ENCODE results near the gene FYN.

FYN gene

DNA sequence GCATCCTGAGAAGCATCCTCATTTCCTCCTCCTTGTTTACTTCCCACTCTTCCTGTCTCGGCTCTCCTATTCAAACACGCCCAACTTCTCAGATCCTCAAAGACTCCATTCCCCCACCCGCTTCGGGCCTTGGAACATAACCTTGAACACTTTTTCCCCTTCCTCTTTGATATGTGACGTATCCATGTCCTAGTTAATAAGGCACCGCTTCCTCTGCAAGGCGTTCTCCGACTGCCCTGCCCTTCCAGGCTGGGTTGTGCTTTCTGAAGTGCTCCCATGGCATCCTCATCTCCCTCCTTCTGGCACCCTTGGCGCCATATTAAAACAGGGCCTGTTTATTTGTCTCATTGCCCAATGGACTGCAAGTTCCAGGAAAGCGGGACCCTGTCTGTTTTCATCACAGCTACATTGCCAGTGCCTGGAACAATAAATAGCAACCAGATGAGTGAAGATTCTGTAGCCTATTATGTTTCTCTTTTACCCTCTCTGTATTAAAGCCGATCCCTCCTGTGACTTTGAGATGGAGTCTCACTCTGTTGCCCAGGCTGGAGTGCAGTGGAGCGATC lies 152.2 kb downstream of the FYN start:
- DNase-seq = no peak

GRCh38 chr6:111718990-111719389 lies 154.3 kb downstream of the FYN start:
- no peak for DNase-seq

DNA sequence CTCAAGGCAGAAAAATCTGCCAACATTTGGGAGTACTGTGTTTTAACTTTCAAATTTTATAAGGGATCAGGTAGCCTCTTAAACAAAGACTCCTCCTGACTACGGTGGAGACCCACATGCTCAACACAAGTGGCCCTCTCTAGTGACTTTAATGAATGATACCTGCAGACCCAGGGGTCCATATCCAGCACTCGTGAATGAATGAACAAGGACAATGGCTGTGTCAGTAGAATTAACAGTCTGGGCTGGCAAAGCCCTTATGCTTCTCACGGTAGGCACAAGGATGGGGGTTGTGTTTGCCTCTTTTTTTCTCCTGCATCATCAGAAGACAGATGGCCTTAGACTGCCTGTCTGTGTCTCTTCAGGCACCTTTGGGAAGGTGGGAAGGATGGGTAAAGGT lies 154.9 kb downstream of the FYN start:
- DNase-seq = no peak

- no peak for DNase-seq
Measured at GRCh38 chr6:111717621-111718020, 155.6 kb downstream of the FYN start.

GRCh38 chr6:111716325-111716724 lies 156.9 kb downstream of the FYN start:
- no peak for DNase-seq

- no peak for DNase-seq
Measured at GRCh38 chr6:111715321-111715720, 157.9 kb downstream of the FYN start.

- DNase-seq = no peak
Measured at GRCh38 chr6:111714416-111715270, 158.6 kb downstream of the FYN start.

GRCh38 chr6:111713811-111714210 lies 159.4 kb downstream of the FYN start:
- no peak for DNase-seq

DNA sequence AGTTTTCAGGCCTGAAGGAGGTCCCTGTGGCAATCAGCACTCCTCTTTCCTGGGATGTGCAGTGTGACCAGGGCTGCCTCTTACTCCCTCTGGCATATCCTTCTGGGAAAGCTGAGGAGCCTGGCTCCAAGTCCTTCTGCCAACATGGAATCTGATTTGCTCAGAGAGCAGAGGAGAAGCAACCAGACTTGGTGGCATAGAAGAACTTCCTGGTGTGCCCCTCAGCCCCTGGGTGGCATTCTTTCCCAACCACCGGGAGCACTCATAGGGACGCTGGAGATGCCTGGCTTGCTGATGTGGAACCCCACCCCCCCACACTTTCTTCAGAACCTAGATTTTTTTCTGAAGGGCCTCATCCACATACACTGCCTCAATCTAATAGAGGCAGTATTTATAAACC lies 160.0 kb downstream of the FYN start:
- DNase-seq = no peak

GRCh38 chr6:111711984-111712752 lies 161.1 kb downstream of the FYN start:
- peak; percentile 52 for DNase-seq

DNA sequence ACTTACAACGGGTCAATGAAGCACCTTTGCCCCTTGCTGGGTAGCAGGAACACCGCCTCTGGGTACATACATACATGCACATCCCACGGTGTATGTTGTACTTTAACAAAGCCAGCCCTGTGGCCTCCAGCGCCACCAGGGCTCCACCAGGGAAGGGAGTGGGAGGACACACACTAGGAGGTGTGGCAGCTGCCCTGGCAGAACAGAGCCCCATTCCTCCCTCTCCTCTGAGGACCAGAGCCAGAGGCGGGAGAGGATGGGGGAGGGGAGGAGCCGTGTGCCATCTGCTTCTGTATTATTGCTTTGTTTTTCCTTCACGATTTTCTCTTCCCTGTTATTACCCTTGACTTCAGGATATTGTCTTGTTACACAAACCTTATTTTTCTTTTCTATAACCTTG lies 161.8 kb downstream of the FYN start:
- DNase-seq = no peak

GRCh38 chr6:111710911-111711310 lies 162.3 kb downstream of the FYN start:
- no peak for DNase-seq

GRCh38 chr6:111710439-111710838 lies 162.8 kb downstream of the FYN start:
- no peak for DNase-seq

GRCh38 chr6:111709615-111710398 lies 163.4 kb downstream of the FYN start:
- peak; percentile 74 for DNase-seq

GRCh38 chr6:111709201-111709600 lies 164.1 kb downstream of the FYN start:
- DNase-seq = no peak

DNA sequence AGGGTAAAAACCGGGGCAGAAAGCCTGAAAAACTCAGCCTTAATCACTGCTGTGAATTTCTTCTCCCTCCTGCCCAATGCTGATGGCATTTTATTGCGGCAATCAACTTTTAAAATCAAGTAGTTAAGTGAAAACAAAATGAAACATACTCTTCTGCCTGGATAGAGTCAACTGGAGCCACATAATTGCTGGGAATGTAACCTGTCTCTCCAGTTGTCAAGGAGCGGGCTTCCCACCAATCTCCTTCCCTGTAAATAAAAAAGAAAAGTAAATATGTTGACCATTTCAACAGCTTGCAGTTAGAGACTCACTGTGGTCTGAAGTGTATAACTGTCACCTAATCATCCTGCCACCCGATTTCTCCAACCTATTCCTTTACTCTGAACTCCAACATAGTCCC lies 165.5 kb downstream of the FYN start:
- no peak for DNase-seq

DNA sequence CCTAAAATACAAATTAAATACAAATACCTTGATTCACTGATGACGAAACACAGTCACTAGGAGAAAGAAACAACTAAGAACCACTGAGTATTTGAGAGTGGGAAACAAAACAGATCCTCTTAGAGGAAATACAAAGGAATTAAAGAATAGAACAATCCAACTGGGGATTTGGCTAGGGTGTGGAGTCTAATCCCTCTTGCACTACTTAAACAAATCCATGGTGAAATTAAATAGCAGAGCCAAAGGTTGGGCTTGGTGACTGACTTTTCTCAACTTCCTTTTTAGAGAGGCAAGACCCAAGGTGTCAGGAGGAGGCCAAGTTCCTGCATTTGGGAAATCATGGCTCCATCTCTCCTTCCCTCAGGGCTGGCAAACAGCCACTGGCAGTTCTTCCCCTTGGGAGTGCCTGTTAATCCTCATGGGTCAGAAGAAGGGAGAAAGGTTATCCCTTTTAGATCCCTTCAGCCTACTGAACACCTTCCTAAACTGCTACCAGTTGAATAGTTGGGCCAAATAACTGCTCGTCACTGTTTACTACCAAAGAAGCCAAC lies 166.3 kb downstream of the FYN start:
- no peak for DNase-seq

GRCh38 chr6:111703723-111704122 lies 169.5 kb downstream of the FYN start:
- DNase-seq = no peak

DNA sequence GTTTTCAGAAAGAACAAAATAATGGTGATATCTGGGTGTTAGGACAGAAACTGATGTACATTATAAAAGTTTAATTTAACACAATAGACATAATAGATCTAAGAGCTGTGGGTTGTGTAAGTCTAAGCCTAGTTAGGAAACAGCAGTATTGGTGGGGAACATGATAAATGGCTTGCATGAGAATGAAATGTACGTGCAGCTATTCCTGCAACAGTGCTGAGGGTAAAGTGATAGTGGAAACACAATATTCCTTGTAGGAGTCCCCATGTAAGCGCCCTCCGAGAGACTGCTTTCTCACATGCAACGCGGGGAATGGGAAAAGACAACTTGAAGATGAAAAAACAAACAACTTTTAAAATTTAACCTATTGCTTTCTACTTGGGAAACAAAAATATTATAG lies 171.0 kb downstream of the FYN start:
- DNase-seq = no peak

DNA sequence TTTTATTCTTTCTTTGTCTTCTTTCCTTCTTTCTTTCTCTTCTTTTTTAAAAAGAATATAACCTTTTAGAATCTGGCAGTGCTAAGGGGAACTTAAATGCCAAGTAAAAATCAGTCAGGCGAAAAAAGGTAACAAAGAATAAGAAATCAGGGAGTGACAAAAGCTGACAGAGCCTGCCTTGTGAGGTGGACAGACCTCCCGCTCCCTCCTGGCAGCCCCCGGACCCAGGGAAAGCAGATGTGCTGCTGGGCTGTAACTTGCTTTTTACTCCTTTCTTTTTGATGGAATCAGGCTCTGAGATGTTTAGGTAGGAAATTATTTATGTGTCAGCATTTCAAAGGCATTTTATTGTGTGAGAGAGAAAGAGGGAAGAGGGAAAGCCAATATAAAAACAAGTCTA lies 172.1 kb downstream of the FYN start:
- DNase-seq = no peak

GRCh38 chr6:111700135-111700690 lies 173.0 kb downstream of the FYN start:
- no peak for DNase-seq

GRCh38 chr6:111699123-111699522 lies 174.1 kb downstream of the FYN start:
- DNase-seq = no peak

DNA sequence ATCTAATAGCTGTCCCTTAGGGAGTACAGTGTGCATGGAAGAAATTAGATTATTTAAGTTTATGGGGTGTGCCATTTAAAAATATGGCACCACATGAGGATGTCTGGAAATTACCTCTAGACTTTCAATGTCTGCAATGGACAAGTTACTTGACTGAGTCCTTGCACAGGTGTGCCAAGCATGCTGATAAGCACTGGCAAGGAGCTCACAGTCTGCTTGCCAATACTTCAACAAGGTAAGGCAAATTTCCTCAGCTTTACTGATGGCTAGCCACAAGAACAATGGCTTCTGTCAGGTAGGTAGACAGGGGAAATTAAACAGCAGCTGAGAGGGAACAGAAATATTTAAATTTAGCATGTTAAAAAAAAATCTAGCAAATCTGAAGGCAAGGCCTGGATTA lies 176.4 kb downstream of the FYN start:
- DNase-seq = no peak
